HepG2 (cell line): ENCODE data around the gene ZC3H8.

Source experiments
- MEIS2 ChIP-seq: sonication (generic); formaldehyde crosslinking; IDR thresholded peaks from 2 replicates; pipeline ENCODE4 v1.9.0; 2021; ENCODE audit warnings: mild to moderate bottlenecking, missing genetic modification reagents
- NR2C2 ChIP-seq: sonication (generic); formaldehyde crosslinking; IDR thresholded peaks from 2 replicates; pipeline ENCODE4 v1.4.0; 2020; ENCODE audit warnings: missing genetic modification reagents, mild to moderate bottlenecking, moderate library complexity, borderline replicate concordance
- RFXAP ChIP-seq: sonication (generic); formaldehyde crosslinking; IDR thresholded peaks from 2 replicates; pipeline ENCODE4 v1.4.0; 2020; ENCODE audit warnings: missing genetic modification reagents, borderline replicate concordance
- SAFB2 ChIP-seq: sonication (generic); formaldehyde crosslinking; IDR thresholded peaks from 2 replicates; pipeline ENCODE4 v1.5.1; 2020; ENCODE audit warnings: missing genetic modification reagents, low read depth, mild to moderate bottlenecking, borderline replicate concordance
- SMARCE1 ChIP-seq: fragments of 450-650 bp; IDR thresholded peaks from 2 replicates; pipeline ENCODE4 v1.6.1; 2017; ENCODE audit warnings: borderline replicate concordance
- SMC3 ChIP-seq: IDR thresholded peaks from 2 replicates; pipeline ENCODE4 v1.6.1; 2011; ENCODE audit warnings: low read length, improper control_type of control experiment
- ZNF10 ChIP-seq: sonication (generic); formaldehyde crosslinking; IDR thresholded peaks from 2 replicates; pipeline ENCODE4 v1.4.0; 2020; ENCODE audit warnings: mild to moderate bottlenecking, low read depth, missing genetic modification reagents, borderline replicate concordance
- TF ChIP-seq, protein P1 (sequence below): sonication (generic); formaldehyde crosslinking; IDR thresholded peaks from 2 replicates; pipeline ENCODE4 v1.5.0; 2020; ENCODE audit warnings: mild to moderate bottlenecking, missing genetic modification reagents, moderate library complexity
- TF ChIP-seq, protein P2 (sequence below): IDR thresholded peaks from 2 replicates; pipeline ENCODE4 v1.6.1; 2016
- TF ChIP-seq, protein P3 (sequence below): sonication (generic); IDR thresholded peaks from 2 replicates; pipeline ENCODE4 v1.6.1; 2016; ENCODE audit warnings: low read depth, borderline replicate concordance
- TF ChIP-seq, protein P4 (sequence below), 2 experiments: fragments of 450-650 bp in 1 of 2; sonication (generic) in 1 of 2; formaldehyde crosslinking in 1 of 2; IDR thresholded peaks; 2 replicates each; pipeline versions ENCODE4 v1.6.1 to v1.8.0; 2016 to 2022; ENCODE audit warnings: antibody characterized with exemption in 1 of 2, mild to moderate bottlenecking in 1 of 2, missing genetic modification reagents in 1 of 2

DNA sequence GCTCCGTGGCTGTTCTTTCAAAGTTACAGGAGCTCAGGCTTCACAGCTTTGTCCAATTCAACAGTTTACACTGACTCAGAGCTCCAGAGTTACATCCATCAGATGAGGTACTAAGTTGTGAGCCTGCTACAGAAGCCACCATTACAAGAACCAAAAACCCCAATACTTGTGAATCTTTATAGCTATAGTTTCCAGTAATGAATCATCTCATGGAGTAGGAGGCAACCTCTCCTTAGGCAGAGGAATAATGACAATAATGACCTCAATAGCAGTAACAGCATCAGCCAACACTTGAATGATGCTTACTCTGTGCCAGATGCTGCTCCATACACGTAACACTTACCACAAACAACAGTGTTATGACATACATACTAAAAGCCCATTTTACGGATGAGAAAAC lies 3.6 kb downstream of the ZC3H8 start:
- TF ChIP-seq, protein P1, sequence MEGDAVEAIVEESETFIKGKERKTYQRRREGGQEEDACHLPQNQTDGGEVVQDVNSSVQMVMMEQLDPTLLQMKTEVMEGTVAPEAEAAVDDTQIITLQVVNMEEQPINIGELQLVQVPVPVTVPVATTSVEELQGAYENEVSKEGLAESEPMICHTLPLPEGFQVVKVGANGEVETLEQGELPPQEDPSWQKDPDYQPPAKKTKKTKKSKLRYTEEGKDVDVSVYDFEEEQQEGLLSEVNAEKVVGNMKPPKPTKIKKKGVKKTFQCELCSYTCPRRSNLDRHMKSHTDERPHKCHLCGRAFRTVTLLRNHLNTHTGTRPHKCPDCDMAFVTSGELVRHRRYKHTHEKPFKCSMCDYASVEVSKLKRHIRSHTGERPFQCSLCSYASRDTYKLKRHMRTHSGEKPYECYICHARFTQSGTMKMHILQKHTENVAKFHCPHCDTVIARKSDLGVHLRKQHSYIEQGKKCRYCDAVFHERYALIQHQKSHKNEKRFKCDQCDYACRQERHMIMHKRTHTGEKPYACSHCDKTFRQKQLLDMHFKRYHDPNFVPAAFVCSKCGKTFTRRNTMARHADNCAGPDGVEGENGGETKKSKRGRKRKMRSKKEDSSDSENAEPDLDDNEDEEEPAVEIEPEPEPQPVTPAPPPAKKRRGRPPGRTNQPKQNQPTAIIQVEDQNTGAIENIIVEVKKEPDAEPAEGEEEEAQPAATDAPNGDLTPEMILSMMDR (CRISPR knock-in tag), result no peak
- TF ChIP-seq SMC3, result no peak
- no peak for TF ChIP-seq RFXAP
- TF ChIP-seq ZNF10, result no peak
- TF ChIP-seq MEIS2 (CRISPR knock-in tag), result no peak
- TF ChIP-seq, protein P2, sequence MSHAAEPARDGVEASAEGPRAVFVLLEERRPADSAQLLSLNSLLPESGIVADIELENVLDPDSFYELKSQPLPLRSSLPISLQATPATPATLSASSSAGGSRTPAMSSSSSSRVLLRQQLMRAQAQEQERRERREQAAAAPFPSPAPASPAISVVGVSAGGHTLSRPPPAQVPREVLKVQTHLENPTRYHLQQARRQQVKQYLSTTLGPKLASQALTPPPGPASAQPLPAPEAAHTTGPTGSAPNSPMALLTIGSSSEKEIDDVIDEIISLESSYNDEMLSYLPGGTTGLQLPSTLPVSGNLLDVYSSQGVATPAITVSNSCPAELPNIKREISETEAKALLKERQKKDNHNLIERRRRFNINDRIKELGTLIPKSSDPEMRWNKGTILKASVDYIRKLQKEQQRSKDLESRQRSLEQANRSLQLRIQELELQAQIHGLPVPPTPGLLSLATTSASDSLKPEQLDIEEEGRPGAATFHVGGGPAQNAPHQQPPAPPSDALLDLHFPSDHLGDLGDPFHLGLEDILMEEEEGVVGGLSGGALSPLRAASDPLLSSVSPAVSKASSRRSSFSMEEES (CRISPR knock-in tag), result no peak
- TF ChIP-seq SAFB2 (CRISPR knock-in tag), result no peak
- TF ChIP-seq, protein P3, sequence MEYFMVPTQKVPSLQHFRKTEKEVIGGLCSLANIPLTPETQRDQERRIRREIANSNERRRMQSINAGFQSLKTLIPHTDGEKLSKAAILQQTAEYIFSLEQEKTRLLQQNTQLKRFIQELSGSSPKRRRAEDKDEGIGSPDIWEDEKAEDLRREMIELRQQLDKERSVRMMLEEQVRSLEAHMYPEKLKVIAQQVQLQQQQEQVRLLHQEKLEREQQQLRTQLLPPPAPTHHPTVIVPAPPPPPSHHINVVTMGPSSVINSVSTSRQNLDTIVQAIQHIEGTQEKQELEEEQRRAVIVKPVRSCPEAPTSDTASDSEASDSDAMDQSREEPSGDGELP, result no peak
- TF ChIP-seq, protein P4, sequence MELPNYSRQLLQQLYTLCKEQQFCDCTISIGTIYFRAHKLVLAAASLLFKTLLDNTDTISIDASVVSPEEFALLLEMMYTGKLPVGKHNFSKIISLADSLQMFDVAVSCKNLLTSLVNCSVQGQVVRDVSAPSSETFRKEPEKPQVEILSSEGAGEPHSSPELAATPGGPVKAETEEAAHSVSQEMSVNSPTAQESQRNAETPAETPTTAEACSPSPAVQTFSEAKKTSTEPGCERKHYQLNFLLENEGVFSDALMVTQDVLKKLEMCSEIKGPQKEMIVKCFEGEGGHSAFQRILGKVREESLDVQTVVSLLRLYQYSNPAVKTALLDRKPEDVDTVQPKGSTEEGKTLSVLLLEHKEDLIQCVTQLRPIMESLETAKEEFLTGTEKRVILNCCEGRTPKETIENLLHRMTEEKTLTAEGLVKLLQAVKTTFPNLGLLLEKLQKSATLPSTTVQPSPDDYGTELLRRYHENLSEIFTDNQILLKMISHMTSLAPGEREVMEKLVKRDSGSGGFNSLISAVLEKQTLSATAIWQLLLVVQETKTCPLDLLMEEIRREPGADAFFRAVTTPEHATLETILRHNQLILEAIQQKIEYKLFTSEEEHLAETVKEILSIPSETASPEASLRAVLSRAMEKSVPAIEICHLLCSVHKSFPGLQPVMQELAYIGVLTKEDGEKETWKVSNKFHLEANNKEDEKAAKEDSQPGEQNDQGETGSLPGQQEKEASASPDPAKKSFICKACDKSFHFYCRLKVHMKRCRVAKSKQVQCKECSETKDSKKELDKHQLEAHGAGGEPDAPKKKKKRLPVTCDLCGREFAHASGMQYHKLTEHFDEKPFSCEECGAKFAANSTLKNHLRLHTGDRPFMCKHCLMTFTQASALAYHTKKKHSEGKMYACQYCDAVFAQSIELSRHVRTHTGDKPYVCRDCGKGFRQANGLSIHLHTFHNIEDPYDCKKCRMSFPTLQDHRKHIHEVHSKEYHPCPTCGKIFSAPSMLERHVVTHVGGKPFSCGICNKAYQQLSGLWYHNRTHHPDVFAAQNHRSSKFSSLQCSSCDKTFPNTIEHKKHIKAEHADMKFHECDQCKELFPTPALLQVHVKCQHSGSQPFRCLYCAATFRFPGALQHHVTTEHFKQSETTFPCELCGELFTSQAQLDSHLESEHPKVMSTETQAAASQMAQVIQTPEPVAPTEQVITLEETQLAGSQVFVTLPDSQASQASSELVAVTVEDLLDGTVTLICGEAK (IDR thresholded peaks at IDR 0.05), result no peak
- TF ChIP-seq, protein P4 (CRISPR knock-in tag; IDR thresholded peaks at IDR 0.05), result no peak
- TF ChIP-seq SMARCE1, result no peak
- TF ChIP-seq NR2C2 (CRISPR knock-in tag), result no peak
